SK-N-SH treated with all-trans-retinoic acid at 6 μM for 48 hours (cell line): ENCODE results near the gene ABCC5.
"Not testable (repeated sequence)": the region's sequence is repeated elsewhere in the genome, so short reads cannot be mapped to it uniquely, and the experiment has no call there.

Experiments
- ATAC-seq: fragments of 200-7000 bp; cut with Tn5 transposase; 3 replicates; pipeline ENCODE4 v1.9.1; 2020; ENCODE audit warnings: mild to moderate bottlenecking, moderate library complexity
- ARNTL ChIP-seq: fragments of 450-650 bp; formaldehyde crosslinking; IDR thresholded peaks from 2 replicates; pipeline ENCODE4 v1.5.0; 2020; ENCODE audit warnings: low read depth, mild to moderate bottlenecking, moderate library complexity, borderline replicate concordance
- BACH2 ChIP-seq: fragments of 250-450 bp; sonication (Bioruptor Pico); IDR thresholded peaks from 2 replicates; pipeline ENCODE4 v1.9.0; 2021; ENCODE audit warnings: mild to moderate bottlenecking, borderline replicate concordance
- CREB5 ChIP-seq: fragments of 250-450 bp; sonication (Bioruptor Pico); IDR thresholded peaks from 2 replicates; pipeline ENCODE4 v1.5.1; 2020; ENCODE audit warnings: low read depth, mild to moderate bottlenecking, moderate library complexity
- CSDC2 ChIP-seq: fragments of 250-450 bp; sonication (Bioruptor Pico); IDR thresholded peaks from 2 replicates; pipeline ENCODE4 v1.5.0; 2020; ENCODE audit warnings: mild to moderate bottlenecking, moderate library complexity
- CSRNP3 ChIP-seq: fragments of 250-450 bp; sonication (Bioruptor Pico); IDR thresholded peaks from 2 replicates; pipeline ENCODE4 v1.5.1; 2021; ENCODE audit warnings: mild to moderate bottlenecking, moderate library complexity
- ESRRG ChIP-seq: fragments of 250-450 bp; sonication (Bioruptor Pico); IDR thresholded peaks from 2 replicates; pipeline ENCODE4 v1.6.1; 2021; ENCODE audit warnings: mild to moderate bottlenecking
- GLIS3 ChIP-seq: fragments of 250-450 bp; sonication (Bioruptor Pico); IDR thresholded peaks from 2 replicates; pipeline ENCODE4 v1.5.0; 2020; ENCODE audit warnings: mild to moderate bottlenecking, moderate library complexity
- ISL1 ChIP-seq: fragments of 250-450 bp; sonication (Bioruptor Pico); IDR thresholded peaks from 2 replicates; pipeline ENCODE4 v2.1.2; 2022; ENCODE audit warnings: mild to moderate bottlenecking, moderate library complexity
- PATZ1 ChIP-seq: fragments of 250-450 bp; sonication (Bioruptor Pico); IDR thresholded peaks from 2 replicates; pipeline ENCODE4 v1.8.0; 2020; ENCODE audit warnings: mild to moderate bottlenecking, moderate library complexity, borderline replicate concordance
- POU6F1 ChIP-seq: fragments of 250-450 bp; sonication (Bioruptor Pico); IDR thresholded peaks from 2 replicates; pipeline ENCODE4 v1.8.0; 2021; ENCODE audit warnings: low read depth, mild to moderate bottlenecking, moderate library complexity, borderline replicate concordance
- PPARA ChIP-seq: fragments of 250-450 bp; sonication (Bioruptor Pico); IDR thresholded peaks from 2 replicates; pipeline ENCODE4 v1.5.0; 2020; ENCODE audit warnings: mild to moderate bottlenecking, borderline replicate concordance
- RARB ChIP-seq: fragments of 250-450 bp; sonication (Bioruptor Pico); IDR thresholded peaks from 2 replicates; pipeline ENCODE4 v1.8.0; 2021; ENCODE audit warnings: mild to moderate bottlenecking, moderate library complexity
- SNAI2 ChIP-seq: fragments of 250-450 bp; sonication (Bioruptor Pico); IDR thresholded peaks from 2 replicates; pipeline ENCODE4 v1.5.0; 2020; ENCODE audit warnings: mild to moderate bottlenecking, moderate library complexity
- TCF4 ChIP-seq: fragments of 250-450 bp; sonication (Bioruptor Pico); IDR thresholded peaks from 2 replicates; pipeline ENCODE4 v1.8.0; 2021; ENCODE audit warnings: mild to moderate bottlenecking, moderate library complexity, borderline replicate concordance
- TOX ChIP-seq: fragments of 250-450 bp; sonication (Bioruptor Pico); IDR thresholded peaks from 2 replicates; pipeline ENCODE4 v1.8.0; 2021; ENCODE audit warnings: mild to moderate bottlenecking, moderate library complexity, borderline replicate concordance
- TSHZ2 ChIP-seq: fragments of 250-450 bp; sonication (Bioruptor Pico); IDR thresholded peaks from 2 replicates; pipeline ENCODE4 v1.5.0; 2020; ENCODE audit warnings: mild to moderate bottlenecking, moderate library complexity
- ZC3H10 ChIP-seq: fragments of 250-450 bp; sonication (Bioruptor Pico); IDR thresholded peaks from 2 replicates; pipeline ENCODE4 v1.5.1; 2021; ENCODE audit warnings: mild to moderate bottlenecking, moderate library complexity
- ZFP3 ChIP-seq: fragments of 250-450 bp; sonication (Bioruptor Pico); IDR thresholded peaks from 2 replicates; pipeline ENCODE4 v1.5.0; 2020; ENCODE audit warnings: mild to moderate bottlenecking, moderate library complexity
- ZFP30 ChIP-seq: fragments of 450-650 bp; formaldehyde crosslinking; IDR thresholded peaks from 2 replicates; pipeline ENCODE4 v1.5.0; 2022; ENCODE audit warnings: mild to moderate bottlenecking, moderate library complexity
- ZNF70 ChIP-seq: fragments of 450-650 bp; formaldehyde crosslinking; IDR thresholded peaks from 2 replicates; pipeline ENCODE4 v1.5.0; 2020; ENCODE audit warnings: mild to moderate bottlenecking, moderate library complexity
- ZNF8 ChIP-seq: fragments of 450-650 bp; formaldehyde crosslinking; IDR thresholded peaks from 2 replicates; pipeline ENCODE4 v1.5.0; 2020; ENCODE audit warnings: mild to moderate bottlenecking, moderate library complexity

The ABCC5 gene

GRCh38 chr3:183880121-183880520 lies 137.6 kb downstream of the ABCC5 start:
- TF ChIP-seq PPARA (CRISPR knock-in tag) (no peak), ISL1 (CRISPR knock-in tag) (no peak), ZC3H10 (CRISPR knock-in tag) (no peak), ZFP30 (no peak), BACH2 (CRISPR knock-in tag) (no peak), ARNTL (CRISPR knock-in tag) (no peak), ZNF70 (CRISPR knock-in tag) (no peak), POU6F1 (CRISPR knock-in tag) (no peak), TOX (CRISPR knock-in tag) (no peak)
- ATAC-seq, result no peak

GRCh38 chr3:183879243-183879642 lies 138.4 kb downstream of the ABCC5 start:
- ATAC-seq, result no peak
- TF ChIP-seq TOX (CRISPR knock-in tag), result no peak
- no peak for TF ChIP-seq TSHZ2 (CRISPR knock-in tag)
- no peak for TF ChIP-seq ISL1 (CRISPR knock-in tag)
- no peak for TF ChIP-seq TCF4
- no peak for TF ChIP-seq CSDC2 (CRISPR knock-in tag)
- no peak for TF ChIP-seq ZFP30

GRCh38 chr3:183878071-183878470 lies 139.6 kb downstream of the ABCC5 start:
- no peak for ATAC-seq
- TF ChIP-seq PPARA (CRISPR knock-in tag) (no peak), ISL1 (CRISPR knock-in tag) (no peak), GLIS3 (CRISPR knock-in tag) (no peak), ZNF8 (CRISPR knock-in tag) (no peak), RARB (CRISPR knock-in tag) (no peak), CREB5 (CRISPR knock-in tag) (no peak), ESRRG (CRISPR knock-in tag) (no peak), CSDC2 (CRISPR knock-in tag) (no peak), PATZ1 (CRISPR knock-in tag) (no peak), ARNTL (CRISPR knock-in tag) (no peak), BACH2 (CRISPR knock-in tag) (no peak), TOX (CRISPR knock-in tag) (no peak), CSRNP3 (no peak), SNAI2 (no peak), ZFP3 (no peak)

GRCh38 chr3:183877227-183877626 lies 140.5 kb downstream of the ABCC5 start:
- ATAC-seq, result not testable (repeated sequence)
